IPS-18a (cell line): ENCODE data around the gene CHST14.

Source experiments
- H3K27ac ChIP-seq: one replicate; pipeline ENCODE4 v1.5.1; 2013; ENCODE audit warnings: low read length
- H3K27me3 ChIP-seq: one replicate; pipeline ENCODE4 v1.6.1; 2013; ENCODE audit warnings: mild to moderate bottlenecking, low read length; ENCODE audit not compliant: control insufficient read depth, insufficient read depth
- H3K36me3 ChIP-seq: one replicate; pipeline ENCODE4 v1.6.1; 2013; ENCODE audit warnings: low read depth, low read length; ENCODE audit not compliant: control insufficient read depth
- H3K4me1 ChIP-seq: one replicate; pipeline ENCODE4 v1.6.1; 2013; ENCODE audit warnings: low read depth, low read length; ENCODE audit not compliant: control insufficient read depth
- H3K4me3 ChIP-seq: one replicate; pipeline ENCODE4 v1.5.1; 2013; ENCODE audit warnings: low read length
- H3K9ac ChIP-seq: one replicate; pipeline ENCODE4 v1.6.1; 2013; ENCODE audit warnings: mild to moderate bottlenecking, low read length, moderate library complexity
- H3K9me3 ChIP-seq: one replicate; pipeline ENCODE4 v1.6.1; 2013; ENCODE audit warnings: low read depth, low read length; ENCODE audit not compliant: control insufficient read depth

Gene CHST14

DNA sequence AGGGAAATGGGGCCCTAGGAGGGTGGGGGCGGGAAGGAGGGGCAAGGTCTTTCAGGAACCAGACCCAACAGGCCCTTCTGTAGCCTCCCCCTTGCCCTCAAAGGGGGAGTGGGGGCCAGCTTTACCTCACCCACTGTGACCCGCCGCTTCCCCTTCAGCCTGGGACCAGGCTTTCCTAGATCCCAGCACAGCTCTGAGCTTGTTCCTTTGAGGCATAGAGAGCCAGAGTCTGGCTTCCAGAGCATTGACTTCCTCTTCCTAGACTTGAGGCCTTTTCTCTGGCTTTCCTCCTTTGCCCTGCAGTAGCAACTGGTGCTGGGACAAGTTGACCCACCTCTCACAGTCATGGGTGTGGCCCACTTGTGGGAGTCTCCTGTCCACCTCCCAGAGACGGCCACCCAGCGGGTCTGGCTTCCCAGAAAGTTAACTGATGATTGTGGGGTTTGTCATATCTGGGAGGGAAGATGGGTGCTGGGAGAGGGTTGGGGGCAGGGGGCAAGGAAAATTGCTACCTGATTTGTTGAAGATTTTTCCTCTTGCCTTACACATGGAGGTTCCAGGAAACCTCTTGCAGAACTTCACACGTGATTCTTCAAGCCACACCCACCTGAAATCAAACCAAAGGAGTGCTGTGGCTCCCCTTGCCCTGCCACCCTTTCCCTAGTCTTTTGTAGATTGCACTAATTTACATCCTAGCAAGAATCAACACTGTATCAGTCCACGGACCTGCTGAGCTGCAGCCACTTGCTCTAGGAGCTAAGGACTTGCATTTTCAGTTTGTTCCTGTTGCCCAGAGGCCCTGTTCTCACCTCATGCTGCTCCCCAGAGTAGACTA is 4.1 kb upstream of the CHST14 start:
- Histone ChIP-seq H3K9ac (no peak overlapping the region), H3K27ac (no peak overlapping the region), H3K27me3 (no peaks in the 10 kb centered on the region), H3K4me1 (peaks cover 4% of the 10 kb centered on the region), H3K4me3 (no peak overlapping the region), H3K36me3 (peaks cover 55% of the 10 kb centered on the region), H3K9me3 (no peaks in the 10 kb centered on the region)

DNA sequence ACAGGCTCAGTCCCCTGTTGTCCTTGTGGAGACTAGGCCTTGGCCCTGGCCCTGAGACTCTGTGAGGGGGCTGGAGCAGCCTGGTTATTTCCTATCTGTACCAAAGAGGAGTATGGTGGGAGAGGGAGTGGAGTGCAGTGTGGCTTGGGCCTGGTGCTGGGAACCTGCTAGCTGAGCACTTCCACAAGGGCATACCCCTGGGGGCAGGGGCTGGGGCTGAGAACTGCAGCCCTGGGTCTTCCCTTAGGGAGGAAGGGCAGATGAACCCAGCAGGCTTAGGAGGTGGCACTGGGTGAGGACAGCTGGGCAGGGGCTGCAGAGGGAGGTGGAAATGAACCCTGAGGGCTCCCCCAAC is 3.5 kb upstream of the CHST14 start:
- Histone ChIP-seq H3K27me3 (no peaks in the 10 kb centered on the region), H3K36me3 (peaks cover 50% of the 10 kb centered on the region), H3K4me1 (peaks cover 9% of the 10 kb centered on the region), H3K9ac (no peak overlapping the region), H3K9me3 (no peaks in the 10 kb centered on the region), H3K27ac (no peak overlapping the region), H3K4me3 (no peak overlapping the region)

DNA sequence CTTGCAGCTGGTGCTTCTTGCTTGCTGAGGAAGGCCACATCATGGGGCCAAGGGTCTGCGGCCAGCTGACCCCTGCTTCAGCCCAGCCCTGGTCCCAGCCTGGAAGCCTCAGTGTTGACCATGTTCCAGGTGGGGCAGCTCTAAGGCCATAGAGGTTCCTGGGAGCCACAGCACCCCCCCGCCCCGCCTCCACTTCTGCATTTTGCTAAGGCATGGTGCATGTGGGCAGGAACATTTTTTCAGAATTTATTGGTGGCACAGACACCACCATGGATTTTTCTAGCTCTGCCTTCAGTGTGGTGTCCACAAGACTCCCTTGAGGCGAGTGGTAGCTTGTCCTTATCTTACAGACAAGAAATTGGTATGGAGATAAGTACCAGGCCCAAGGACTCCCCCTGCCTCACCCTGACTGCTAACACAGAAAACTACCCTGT is 1.9 kb upstream of the CHST14 start:
- Histone ChIP-seq H3K4me1 (peaks cover 9% of the 10 kb centered on the region), H3K9ac (no peak overlapping the region), H3K9me3 (no peaks in the 10 kb centered on the region), H3K27me3 (no peaks in the 10 kb centered on the region), H3K27ac (no peak overlapping the region), H3K36me3 (peaks cover 37% of the 10 kb centered on the region), H3K4me3 (no peak overlapping the region)

DNA sequence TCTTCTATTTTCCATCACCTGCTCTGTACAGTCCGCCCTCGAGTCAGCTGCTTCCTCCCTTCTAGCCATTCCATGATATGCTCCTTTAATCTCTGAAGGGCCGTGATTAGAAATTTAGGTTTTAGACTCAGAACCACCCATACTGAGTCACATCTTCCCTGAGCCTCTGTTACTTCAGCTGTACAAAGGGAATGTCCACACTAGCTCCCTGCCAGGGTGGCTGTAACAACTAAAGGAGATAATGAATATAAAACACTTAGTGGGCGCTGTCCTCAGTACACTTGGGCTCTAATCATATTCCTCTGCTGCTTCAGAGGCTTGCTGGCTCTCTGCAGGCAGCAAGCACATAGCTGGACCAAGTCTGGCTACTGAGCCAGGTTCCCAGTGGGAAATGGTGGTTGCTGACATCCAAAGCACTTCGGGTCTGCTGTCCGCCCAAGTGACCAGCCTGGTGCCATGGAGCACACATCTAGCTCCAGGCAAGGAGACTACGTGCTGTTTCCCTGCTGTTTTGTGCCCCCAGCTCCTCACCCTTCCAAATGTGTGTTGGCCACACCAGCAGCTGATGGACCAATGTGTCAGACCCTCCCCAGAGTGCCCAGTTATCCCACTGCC is 901 bp upstream of the CHST14 start:
- peak overlapping the region; percentile 43 for H3K9ac ChIP-seq
- peaks cover 28% of the 10 kb centered on the region for H3K36me3 ChIP-seq
- no peak overlapping the region for H3K27ac ChIP-seq

DNA sequence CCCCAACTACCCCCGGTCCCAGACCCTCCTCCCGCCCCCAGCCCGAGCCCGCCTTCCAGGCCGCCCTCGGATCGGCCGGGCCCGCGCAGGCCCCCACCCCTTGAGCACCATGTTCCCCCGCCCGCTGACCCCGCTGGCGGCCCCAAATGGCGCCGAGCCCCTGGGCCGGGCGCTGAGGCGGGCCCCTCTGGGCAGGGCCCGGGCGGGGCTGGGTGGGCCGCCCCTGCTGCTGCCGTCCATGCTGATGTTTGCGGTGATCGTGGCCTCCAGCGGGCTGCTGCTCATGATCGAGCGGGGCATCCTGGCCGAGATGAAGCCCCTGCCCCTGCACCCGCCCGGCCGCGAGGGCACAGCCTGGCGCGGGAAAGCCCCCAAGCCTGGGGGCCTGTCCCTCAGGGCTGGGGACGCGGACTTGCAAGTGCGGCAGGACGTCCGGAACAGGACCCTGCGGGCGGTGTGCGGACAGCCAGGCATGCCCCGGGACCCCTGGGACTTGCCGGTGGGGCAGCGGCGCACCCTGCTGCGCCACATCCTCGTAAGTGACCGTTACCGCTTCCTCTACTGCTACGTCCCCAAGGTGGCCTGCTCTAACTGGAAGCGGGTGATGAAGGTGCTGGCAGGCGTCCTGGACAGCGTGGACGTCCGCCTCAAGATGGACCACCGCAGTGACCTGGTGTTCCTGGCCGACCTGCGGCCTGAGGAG is 472 bp downstream of the CHST14 start:
- H3K9ac ChIP-seq = peak overlapping the region; percentile 53
- H3K27ac ChIP-seq = no peak overlapping the region
- peak overlapping the region; percentile 68 for H3K4me3 ChIP-seq
- H3K4me1 ChIP-seq = peaks cover 9% of the 10 kb centered on the region
- no peaks in the 10 kb centered on the region for H3K27me3 ChIP-seq
- peaks cover 14% of the 10 kb centered on the region for H3K36me3 ChIP-seq
- no peaks in the 10 kb centered on the region for H3K9me3 ChIP-seq

More for the DNA sequence above, 901 bp upstream of the CHST14 start:
- Histone ChIP-seq H3K9me3 (no peaks in the 10 kb centered on the region), H3K4me1 (peaks cover 9% of the 10 kb centered on the region), H3K4me3 (peak overlapping the region; percentile 58), H3K27me3 (no peaks in the 10 kb centered on the region)

DNA sequence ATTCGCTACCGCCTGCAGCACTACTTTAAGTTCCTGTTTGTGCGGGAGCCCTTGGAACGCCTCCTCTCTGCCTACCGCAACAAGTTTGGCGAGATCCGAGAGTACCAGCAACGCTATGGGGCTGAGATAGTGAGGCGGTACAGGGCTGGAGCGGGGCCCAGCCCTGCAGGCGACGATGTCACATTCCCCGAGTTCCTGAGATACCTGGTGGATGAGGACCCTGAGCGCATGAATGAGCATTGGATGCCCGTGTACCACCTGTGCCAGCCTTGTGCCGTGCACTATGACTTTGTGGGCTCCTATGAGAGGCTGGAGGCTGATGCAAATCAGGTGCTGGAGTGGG is 995 bp downstream of the CHST14 start:
- H3K4me1 ChIP-seq = peaks cover 9% of the 10 kb centered on the region
- peaks cover 9% of the 10 kb centered on the region for H3K36me3 ChIP-seq
- no peaks in the 10 kb centered on the region for H3K27me3 ChIP-seq
- H3K4me3 ChIP-seq = peak overlapping the region; percentile 68
- H3K27ac ChIP-seq = no peak overlapping the region
- H3K9ac ChIP-seq = peak overlapping the region; percentile 53
- no peaks in the 10 kb centered on the region for H3K9me3 ChIP-seq

DNA sequence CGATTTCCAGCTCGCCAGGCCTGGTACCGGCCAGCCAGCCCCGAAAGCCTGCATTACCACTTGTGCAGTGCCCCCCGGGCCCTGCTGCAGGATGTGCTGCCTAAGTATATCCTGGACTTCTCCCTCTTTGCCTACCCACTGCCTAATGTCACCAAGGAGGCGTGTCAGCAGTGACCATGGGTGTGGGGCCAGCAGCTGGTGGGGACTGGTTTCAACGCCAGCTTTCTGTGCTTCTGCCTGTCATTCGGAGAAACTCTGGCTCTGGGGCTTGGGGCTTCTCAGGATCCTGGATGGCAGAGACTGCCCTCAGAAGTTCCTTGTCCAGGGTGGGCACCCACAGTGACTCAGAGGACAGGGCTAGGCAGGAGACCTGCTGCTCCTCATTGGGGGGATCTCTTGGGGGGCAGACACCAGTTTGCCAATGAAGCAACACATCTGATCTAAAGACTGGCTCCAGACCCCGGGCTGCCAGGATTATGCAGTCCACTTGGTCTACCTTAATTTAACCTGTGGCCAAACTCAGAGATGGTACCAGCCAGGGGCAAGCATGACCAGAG is 1.5 kb downstream of the CHST14 start:
- Histone ChIP-seq H3K27me3 (no peaks in the 10 kb centered on the region), H3K9ac (no peak overlapping the region), H3K4me1 (peaks cover 9% of the 10 kb centered on the region), H3K36me3 (peaks cover 5% of the 10 kb centered on the region), H3K27ac (no peak overlapping the region), H3K9me3 (no peaks in the 10 kb centered on the region), H3K4me3 (peak overlapping the region; percentile 68)

DNA sequence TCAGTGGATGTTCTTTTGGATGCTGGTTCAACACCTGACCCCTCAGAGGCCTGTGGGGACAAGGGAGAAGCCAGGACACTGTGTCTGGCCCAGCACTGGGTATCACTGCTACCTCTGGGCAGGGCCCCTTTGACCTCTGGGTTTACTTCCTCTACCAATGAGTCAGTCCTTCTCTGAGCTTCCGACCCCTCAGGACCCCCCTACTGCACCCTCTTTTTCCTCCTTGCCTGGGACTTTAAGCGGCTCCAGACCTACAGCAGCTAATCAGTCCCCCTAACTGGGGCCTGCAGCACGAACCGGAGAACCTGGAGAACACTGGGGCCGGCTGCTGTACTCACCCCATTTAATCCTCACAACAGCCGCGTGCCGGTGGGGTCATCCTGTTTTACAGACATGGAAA is 3.8 kb downstream of the CHST14 start:
- no peaks in the 10 kb centered on the region for H3K27me3 ChIP-seq
- H3K9ac ChIP-seq = no peak overlapping the region
- H3K27ac ChIP-seq = no peak overlapping the region
- H3K4me3 ChIP-seq = no peak overlapping the region
- no peaks in the 10 kb centered on the region for H3K36me3 ChIP-seq
- H3K4me1 ChIP-seq = peaks cover 9% of the 10 kb centered on the region
- no peaks in the 10 kb centered on the region for H3K9me3 ChIP-seq

DNA sequence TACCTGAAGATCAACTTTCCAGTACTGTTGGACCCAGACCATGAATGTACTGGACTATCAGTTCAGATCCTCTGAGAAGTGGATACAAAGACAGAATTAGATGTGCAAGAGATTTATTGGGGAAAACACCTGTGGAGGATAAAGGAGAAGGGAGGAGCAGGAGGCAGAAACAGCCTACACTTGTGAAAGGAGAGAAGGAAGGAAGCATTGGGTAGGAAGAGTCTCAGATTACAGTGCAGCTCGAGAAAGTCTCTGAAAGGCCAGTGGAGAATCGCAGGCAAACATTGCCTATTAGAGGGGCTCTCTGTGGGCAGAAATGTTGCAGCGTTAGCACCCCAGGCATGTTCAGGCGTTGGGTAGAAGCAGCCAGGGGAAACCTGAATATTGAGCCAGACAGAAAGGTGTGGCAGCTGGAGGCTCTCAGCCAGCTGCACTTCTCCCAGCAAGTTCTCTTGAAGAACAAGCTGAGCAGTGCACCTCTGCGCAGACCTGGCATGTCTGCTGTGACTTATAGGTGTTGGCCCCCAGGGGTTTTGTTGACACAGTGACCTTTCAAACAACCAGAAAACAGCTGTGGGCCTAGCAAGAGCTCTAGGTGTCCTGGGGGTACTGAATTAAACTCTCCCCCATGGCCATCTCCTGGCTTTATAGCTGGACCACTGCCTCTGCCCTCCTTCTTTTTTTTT is 7.0 kb downstream of the CHST14 start:
- no peak overlapping the region for H3K9ac ChIP-seq
- H3K27me3 ChIP-seq = no peaks in the 10 kb centered on the region
- H3K27ac ChIP-seq = no peak overlapping the region
- H3K4me1 ChIP-seq = no peaks in the 10 kb centered on the region
- H3K9me3 ChIP-seq = no peaks in the 10 kb centered on the region
- H3K4me3 ChIP-seq = no peak overlapping the region
- no peaks in the 10 kb centered on the region for H3K36me3 ChIP-seq

DNA sequence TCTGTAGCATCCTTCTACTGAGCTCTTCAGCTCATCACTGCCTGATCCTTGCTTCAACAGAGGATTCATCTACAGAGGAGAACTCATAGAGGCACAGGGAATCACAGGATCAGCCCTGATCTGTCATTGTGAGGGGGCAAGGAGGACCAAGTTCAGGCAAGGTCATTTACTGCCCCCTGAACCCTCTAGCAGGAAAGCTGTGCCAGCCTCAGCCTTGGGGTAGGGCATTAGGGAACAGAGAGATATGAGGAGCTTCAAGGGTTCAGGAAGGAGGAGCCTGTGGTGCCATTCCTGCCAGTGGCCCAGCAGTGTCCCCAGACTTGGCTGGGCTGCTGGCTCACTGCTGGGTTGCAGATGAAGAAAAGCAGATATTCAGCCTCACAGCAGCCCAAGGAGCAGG is 8.2 kb downstream of the CHST14 start:
- Histone ChIP-seq H3K36me3 (no peaks in the 10 kb centered on the region), H3K9ac (no peak overlapping the region), H3K4me1 (no peaks in the 10 kb centered on the region), H3K9me3 (no peaks in the 10 kb centered on the region), H3K27ac (no peak overlapping the region), H3K4me3 (no peak overlapping the region), H3K27me3 (no peaks in the 10 kb centered on the region)
